ENCODE results near the gene MYH9.
"Not testable (repeated sequence)": the region's sequence is repeated elsewhere in the genome, so short reads cannot be mapped to it uniquely, and the experiment has no call there.

Gene MYH9

DNA sequence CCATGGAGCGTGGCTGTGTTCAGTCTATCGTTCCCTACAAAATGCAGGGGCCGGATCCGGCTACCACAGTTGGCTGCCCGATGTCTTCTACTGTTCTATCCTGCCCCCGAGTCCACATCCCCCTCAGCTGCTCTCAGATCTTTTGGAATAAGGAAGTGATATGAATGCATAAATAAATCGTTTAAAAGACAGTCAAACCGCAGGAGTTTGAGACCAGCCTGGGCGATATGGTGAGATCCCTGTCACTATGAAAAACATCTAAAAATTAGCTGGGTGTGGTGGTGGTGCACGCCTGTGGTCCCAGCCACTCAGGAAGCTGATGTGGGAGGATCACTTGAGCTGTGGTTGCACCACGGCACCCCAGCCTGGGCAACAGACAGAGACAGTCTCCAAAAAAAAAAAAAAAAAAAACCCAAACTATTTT lies 97.8 kb downstream of the MYH9 start:
- DNase-seq: not testable (repeated sequence)

GRCh38 chr22:36289406-36289870 lies 98.3 kb downstream of the MYH9 start:
- no peak for DNase-seq

- no peak for DNase-seq
Measured at GRCh38 chr22:36288571-36289405, 99.0 kb downstream of the MYH9 start.

DNA sequence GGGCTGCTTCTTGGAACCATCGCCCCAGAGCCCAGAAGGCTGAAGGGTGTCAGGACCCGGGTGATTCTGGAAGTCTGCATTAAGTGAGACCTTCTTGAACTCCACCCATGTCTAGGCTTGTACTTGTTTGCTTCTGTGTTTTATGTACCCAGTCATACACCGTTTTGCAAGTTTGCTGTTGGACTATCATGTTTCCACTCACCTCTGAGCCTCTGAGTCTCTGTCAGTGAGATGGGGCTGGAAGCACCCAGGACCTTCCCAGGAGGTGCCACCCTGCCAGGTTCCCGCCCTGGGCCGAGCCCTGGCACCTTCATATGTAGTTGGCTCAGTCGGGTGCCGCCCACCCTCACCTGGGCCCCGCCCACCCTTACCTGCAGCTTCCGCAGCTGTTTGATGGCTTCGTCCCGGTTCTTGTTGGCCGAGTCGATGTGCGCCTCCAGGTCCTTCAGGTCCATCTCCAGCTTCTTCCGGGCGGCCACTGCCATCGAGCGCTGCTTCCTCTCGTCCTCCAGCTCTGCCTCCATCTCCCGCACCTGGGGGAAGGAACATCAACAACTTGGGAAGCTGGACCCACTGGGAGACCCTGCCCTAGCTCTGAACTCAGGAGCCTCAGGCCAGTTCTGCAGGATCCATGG lies 99.8 kb downstream of the MYH9 start:
- no peak for DNase-seq

GRCh38 chr22:36286096-36286957 lies 101.4 kb downstream of the MYH9 start:
- DNase-seq: peak; percentile 68

GRCh38 chr22:36285545-36285944 lies 102.2 kb downstream of the MYH9 start:
- DNase-seq: no peak

DNA sequence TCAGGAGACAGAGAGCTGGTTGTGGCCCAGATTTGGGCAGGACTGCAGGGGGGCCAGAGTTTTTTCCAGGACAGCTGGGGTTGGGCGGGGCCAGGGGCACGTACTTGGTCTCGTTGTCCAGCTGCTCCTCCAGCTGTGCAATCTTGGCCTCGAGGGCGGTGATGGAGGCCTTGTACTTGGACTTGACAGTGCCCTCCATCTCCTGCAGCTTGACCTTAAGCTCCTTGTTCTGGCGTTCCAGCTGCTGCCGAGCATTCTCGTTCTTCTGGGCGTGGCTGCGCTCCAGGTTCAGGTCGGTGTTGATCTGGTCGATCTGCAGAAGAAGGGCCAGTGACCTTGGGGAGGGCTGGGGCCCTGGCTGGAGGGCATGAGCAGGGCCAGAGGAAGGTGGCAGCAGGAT lies 102.8 kb downstream of the MYH9 start:
- no peak for DNase-seq

DNA sequence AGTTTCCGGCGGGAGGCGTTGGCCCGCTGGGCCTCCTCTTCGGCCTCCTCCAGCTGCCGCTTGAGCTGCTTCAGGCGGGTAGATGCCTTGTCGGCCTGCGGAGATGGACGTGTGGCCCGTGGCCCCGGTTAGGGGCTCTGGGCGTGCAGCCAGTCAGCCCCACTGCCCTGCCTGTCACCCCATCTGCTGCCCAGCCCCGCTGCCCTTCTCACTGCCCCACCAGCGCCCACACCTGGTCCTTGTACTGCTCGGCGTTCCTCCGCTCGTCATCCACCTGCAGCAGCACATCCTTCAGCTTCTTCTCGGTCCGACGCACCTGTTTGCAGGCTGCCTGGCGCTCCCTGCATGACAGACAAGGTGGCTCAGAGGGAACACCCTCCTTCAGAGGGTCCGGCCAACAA lies 103.6 kb downstream of the MYH9 start:
- no peak for DNase-seq

- DNase-seq: no peak
Measured at GRCh38 chr22:36282328-36282831, 105.4 kb downstream of the MYH9 start.

GRCh38 chr22:36281781-36282327 lies 105.9 kb downstream of the MYH9 start:
- no peak for DNase-seq

- no peak for DNase-seq
Measured at GRCh38 chr22:36280379-36280778, 107.4 kb downstream of the MYH9 start.

GRCh38 chr22:36279219-36279666 lies 108.5 kb downstream of the MYH9 start:
- no peak for DNase-seq

GRCh38 chr22:36277482-36278291 lies 110.1 kb downstream of the MYH9 start:
- peak; percentile 70 for DNase-seq

DNA sequence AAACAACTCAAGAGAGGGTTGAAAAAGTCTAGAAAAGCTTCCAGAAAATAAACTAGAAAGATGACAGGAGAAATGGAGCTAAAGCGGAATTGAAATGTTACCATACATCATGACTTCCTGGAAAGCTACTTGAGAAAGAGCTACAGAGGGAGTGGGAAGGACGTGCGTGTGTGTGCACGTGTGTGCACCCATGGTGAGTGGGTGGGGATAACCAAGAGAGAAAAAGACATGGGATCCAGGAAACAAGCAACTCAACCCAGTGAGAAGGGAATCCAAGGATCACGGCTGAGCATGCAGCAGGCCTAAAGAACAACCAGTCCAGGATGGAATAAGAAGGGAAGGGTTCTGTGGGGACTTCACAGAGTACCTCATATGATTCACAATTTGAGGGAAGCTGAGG lies 113.2 kb downstream of the MYH9 start:
- DNase-seq: no peak

GRCh38 chr22:36271951-36272350 lies 115.8 kb downstream of the MYH9 start:
- not testable (repeated sequence) for DNase-seq

GRCh38 chr22:36271231-36271630 lies 116.5 kb downstream of the MYH9 start:
- DNase-seq: not testable (repeated sequence)

DNA sequence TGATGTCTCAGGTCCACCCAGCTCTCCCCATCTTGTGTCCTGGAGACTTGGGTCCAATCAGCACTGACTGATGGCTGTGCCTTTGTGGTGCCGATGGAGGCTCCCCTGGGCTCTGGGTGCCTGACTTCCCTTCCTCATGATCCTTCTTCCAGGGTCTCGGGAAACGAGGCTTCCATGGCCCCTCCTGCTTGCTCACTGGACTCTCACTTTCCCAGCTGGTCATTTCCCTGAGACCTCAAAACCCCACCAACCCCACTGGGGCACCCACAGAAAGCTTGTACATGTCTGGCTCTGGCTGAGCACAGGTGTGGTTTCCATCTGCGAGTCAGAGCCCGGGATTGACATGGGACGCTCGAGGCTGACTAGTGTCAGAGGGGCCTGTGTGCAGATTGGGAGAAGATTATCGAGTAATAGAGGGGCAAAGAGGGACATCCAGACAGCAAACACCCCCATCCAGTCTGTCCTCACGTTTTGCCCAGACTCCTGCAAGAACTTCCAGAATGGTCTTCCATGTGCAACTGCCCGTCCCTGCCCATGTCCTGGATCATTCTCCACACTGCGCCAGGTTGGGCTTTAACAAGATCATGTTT lies 119.8 kb downstream of the MYH9 start:
- DNase-seq: no peak

GRCh38 chr22:36267058-36267457 lies 120.7 kb downstream of the MYH9 start:
- DNase-seq: no peak

GRCh38 chr22:36263886-36264664 lies 123.7 kb downstream of the MYH9 start:
- DNase-seq: not testable (repeated sequence)

GRCh38 chr22:36263216-36263673 lies 124.5 kb downstream of the MYH9 start:
- not testable (repeated sequence) for DNase-seq

Measured in activated naive CD4-positive, alpha-beta T cell treated with anti-CD3 and anti-CD28 coated beads, Interleukin-2, amount 50 U/mL, for 16 hours (primary cell).